GM12878 (cell line): ENCODE results near the gene STAT3. TPM values are rescaled to one million over a fixed set of nuclear protein-coding genes. Genes with fewer than 3 reads are reported as not detected.

Experiments
- CEBPZ ChIP-seq: fragments of 150-350 bp; IDR thresholded peaks from 2 replicates; pipeline ENCODE4 v1.6.1; 2016; ENCODE audit warnings: low read depth, low read length
- CHD1 ChIP-seq: IDR thresholded peaks from 2 replicates; pipeline ENCODE4 v1.6.1; 2012; ENCODE audit warnings: low read depth, low read length, improper control_type of control experiment
- CHD4 ChIP-seq: fragments of 200-600 bp; sonication (generic); IDR thresholded peaks from 2 replicates; pipeline ENCODE4 v1.6.1; 2016; ENCODE audit warnings: mild to moderate bottlenecking
- HCFC1 ChIP-seq: fragments of 150-350 bp; IDR thresholded peaks from 2 replicates; pipeline ENCODE4 v1.6.1; 2014; ENCODE audit warnings: low read length
- PBX3 ChIP-seq: IDR thresholded peaks from 2 replicates; pipeline ENCODE4 v1.6.1; 2011; ENCODE audit warnings: mild to moderate bottlenecking, low read depth, low read length, moderate library complexity; ENCODE audit not compliant: insufficient replicate concordance
- SUZ12 ChIP-seq: fragments of 200-600 bp; sonication (generic); IDR thresholded peaks from one replicate; pipeline ENCODE4 v1.6.1; 2018; ENCODE audit warnings: antibody characterized with exemption, mild to moderate bottlenecking; ENCODE audit not compliant: unreplicated experiment
- TCF12 ChIP-seq: IDR thresholded peaks from 2 replicates; pipeline ENCODE4 v1.6.1; 2011; ENCODE audit warnings: low read depth, mild to moderate bottlenecking, low read length
- USF1 ChIP-seq: IDR thresholded peaks from 2 replicates; pipeline ENCODE4 v1.6.1; 2011; ENCODE audit warnings: borderline replicate concordance, low read depth, mild to moderate bottlenecking, moderate library complexity, mixed read lengths, low read length; ENCODE audit not compliant: insufficient read depth; ENCODE audit errors: extremely low read length
- ZBED1 ChIP-seq: IDR thresholded peaks from 2 replicates; pipeline ENCODE4 v1.6.1; 2016; ENCODE audit warnings: borderline replicate concordance
- ZBTB11 ChIP-seq: fragments of 450-650 bp; formaldehyde crosslinking; IDR thresholded peaks from 2 replicates; pipeline ENCODE4 v1.5.0; 2022; ENCODE audit warnings: mild to moderate bottlenecking, missing genetic modification characterization
- polyA plus RNA-seq, 11 experiments: library from polyadenylated mRNA; depleted of rRNA in 4 of 11; unstranded in 6 of 11; stranded (reverse) in 5 of 11; fragments of >200 nt; fragmentation: Nextera tagmentation in 4 of 11; fragmentation: Illumina TruSeq in 1 of 11; extraction: Ambion mirVana in 4 of 11; extraction: Trizol in 1 of 11; gene quantifications; 1 replicate in 1 of 11; 2 replicates in 10 of 11; pipeline versions ENCODE4 v1.2.1 to v1.2.3, GENCODE V29; 2011 to 2016; ENCODE audit warnings: inconsistent platforms in 2 of 11, missing spikeins in 2 of 11, low read depth in 1 of 11
- total RNA-seq, 4 experiments: library from RNA; depleted of rRNA in 3 of 4; stranded (reverse); fragments of >200 nt in 3 of 4; fragmentation: Illumina TruSeq in 1 of 4; extraction: Trizol in 1 of 4; gene quantifications; 2 replicates each; pipeline versions ENCODE4 v1.2.1 to v1.2.3, GENCODE V29; 2013 to 2021

Gene STAT3
- total and polyA plus RNA-seq, 10 of the 15 experiments (the other 5 are each of a cell fraction or from before 2014, with no cell fraction given) = 18.4 to 96.4 (median 60.9) TPM

GRCh38 chr17:42388381-42389134 is at the start of gene STAT3 (continued):
- peak; percentile 76 for TF ChIP-seq CEBPZ
- no peak for TF ChIP-seq ZBTB11
- TF ChIP-seq ZBED1 = peak; percentile 75; the same call in 1 of the 2 replicates
- peak; percentile 80; the same call in 1 of the 2 replicates for TF ChIP-seq TCF12
- no peak for TF ChIP-seq CHD4
- TF ChIP-seq USF1 = peak; percentile 64
- no peak for TF ChIP-seq SUZ12
- TF ChIP-seq CHD1 = 0 out of 2 replicates have a peak, but pooled peaks have one; percentile 8
- peak; percentile 65 for TF ChIP-seq HCFC1
- peak; percentile 95 for TF ChIP-seq PBX3
